Caco-2 (cell line): ENCODE data around the gene TAS1R3. TPM values are rescaled to one million over a fixed set of nuclear protein-coding genes. Genes with fewer than 3 reads are reported as not detected.

Source experiments
- BruUV-seq: library from RNA; stranded (reverse); fragments of 400-500 nt; replicated peaks from 2 replicates; lab custom pipeline; 2021; lab: Mats Ljungman, UMichigan
- CTCF ChIA-PET: fragments of 300-600 bp; sonication (Branson Sonifier 250); formaldehyde crosslinking; loops from one replicate; lab custom pipeline; 2022; ENCODE audit warnings: antibody characterized with exemption; lab: Charles Lee
- POLR2A ChIA-PET: fragments of 300-600 bp; sonication (Branson Sonifier 250); formaldehyde crosslinking; loops from one replicate; lab custom pipeline; 2022; ENCODE audit warnings: antibody characterized with exemption; lab: Charles Lee
- DNase-seq, 2 experiments: peaks; one replicate each; pipeline versions ENCODE4 v3.0.0 to v3.0.0-alpha.2; 2020 to 2022
- H3K27me3 ChIP-seq: replicated peaks from 2 replicates; pipeline ENCODE4 v1.6.0; 2011; ENCODE audit warnings: low read length; ENCODE audit not compliant: control insufficient read depth, insufficient read depth
- H3K36me3 ChIP-seq: 2 replicates; pipeline ENCODE4 v1.5.1; 2011; ENCODE audit warnings: low read length; ENCODE audit not compliant: control insufficient read depth, insufficient read depth
- H3K4me1 ChIP-seq: fragments of 250-450 bp; sonication (Bioruptor Pico); 2 replicates; pipeline ENCODE4 v1.5.1; 2020; ENCODE audit warnings: mild to moderate bottlenecking
- H3K4me3 ChIP-seq: 2 replicates; pipeline ENCODE4 v1.5.1; 2011; ENCODE audit warnings: low read depth, mild to moderate bottlenecking, control low read depth, low read length
- H3K9me3 ChIP-seq: fragments of 250-450 bp; sonication (Bioruptor Pico); 2 replicates; pipeline ENCODE4 v1.5.1; 2020; ENCODE audit warnings: mild to moderate bottlenecking, moderate library complexity
- H3K27ac Mint-ChIP-seq: one replicate; pipeline ENCODE4 v1.8.0; 2022; ENCODE audit warnings: mixed read lengths; ENCODE audit not compliant: unreplicated experiment
- H3K27me3 Mint-ChIP-seq: one replicate; pipeline ENCODE4 v1.8.0; 2022; ENCODE audit warnings: mixed read lengths; ENCODE audit not compliant: insufficient read depth, unreplicated experiment
- H3K36me3 Mint-ChIP-seq: one replicate; pipeline ENCODE4 v1.8.0; 2022; ENCODE audit warnings: mild to moderate bottlenecking, mixed read lengths; ENCODE audit not compliant: insufficient read depth, unreplicated experiment
- H3K4me1 Mint-ChIP-seq: one replicate; pipeline ENCODE4 v1.8.0; 2022; ENCODE audit warnings: low read depth, mixed read lengths; ENCODE audit not compliant: unreplicated experiment
- H3K4me3 Mint-ChIP-seq: one replicate; pipeline ENCODE4 v1.8.0; 2022; ENCODE audit warnings: mild to moderate bottlenecking, moderate library complexity, mixed read lengths; ENCODE audit not compliant: unreplicated experiment
- H3K9me3 Mint-ChIP-seq: one replicate; pipeline ENCODE4 v1.8.0; 2022; ENCODE audit warnings: mixed read lengths; ENCODE audit not compliant: unreplicated experiment
- CTCF ChIP-seq, 2 experiments: fragments of 200-600 bp in 1 of 2; IDR thresholded peaks; 1 replicate in 1 of 2; 2 replicates in 1 of 2; pipeline versions ENCODE4 v1.5.1 to v1.8.0; 2011 to 2022; ENCODE audit warnings: antibody characterized with exemption in 1 of 2, control low read depth in 1 of 2, inconsistent platforms in 1 of 2, low read depth in 1 of 2, low read length in 1 of 2, mild to moderate bottlenecking in 1 of 2, moderate library complexity in 1 of 2; ENCODE audit not compliant: insufficient read depth in 1 of 2, severe bottlenecking in 1 of 2, unreplicated experiment in 1 of 2
- intact Hi-C: fragments of 100-400 bp; cut with micrococcal nuclease; formaldehyde crosslinking; loops from one replicate; pipeline ENCODE4 v1.10.0; 2022; ENCODE audit not compliant: unreplicated experiment
- total RNA-seq: library from RNA; stranded (reverse); gene quantifications from 2 replicates; pipeline ENCODE4 v1.2.3, GENCODE V29; 2022

Gene TAS1R3
- total RNA-seq, 1 experiment from 2014 or later = 0.29 TPM

GRCh38 chr1:1371364-1371745, 40.3 kb downstream of the TAS1R3 start:
- POLR2A ChIA-PET = no interaction called here
- H3K27me3 ChIP-seq = no peaks in the 10 kb centered on the region
- BruUV-seq = no TSS peak
- Mint-ChIP-seq H3K27me3 (no peaks in the 10 kb centered on the region), H3K4me1 (no peaks in the 10 kb centered on the region), H3K27ac (no peak overlapping the region), H3K9me3 (no peaks in the 10 kb centered on the region), H3K36me3 (peaks cover 16% of the 10 kb centered on the region), H3K4me3 (no peak overlapping the region)
- peaks cover 6% of the 10 kb centered on the region for H3K4me1 ChIP-seq
- TF ChIP-seq CTCF (IDR thresholded peaks at IDR 0.05; ENCODE audit: insufficient read depth in 1 of 2, low read depth in 1 of 2, low read length in 1 of 2, severe bottlenecking in 1 of 2, unreplicated experiment in 1 of 2) = no peak
- CTCF ChIA-PET = no interaction called here
- no peak overlapping the region for H3K4me3 ChIP-seq
- no peaks in the 10 kb centered on the region for H3K36me3 ChIP-seq
- no peaks in the 10 kb centered on the region for H3K9me3 ChIP-seq
- no peak for DNase-seq
- intact Hi-C loops = no loop called here

GRCh38 chr1:1371746-1372711, 40.9 kb downstream of the TAS1R3 start:
- Mint-ChIP-seq H3K27ac (no peak overlapping the region), H3K9me3 (no peaks in the 10 kb centered on the region), H3K4me1 (no peaks in the 10 kb centered on the region), H3K36me3 (peaks cover 16% of the 10 kb centered on the region), H3K4me3 (no peak overlapping the region), H3K27me3 (no peaks in the 10 kb centered on the region)
- intact Hi-C loops = no loop called here
- POLR2A ChIA-PET = no interaction called here
- DNase-seq = peak in 1 of 2 experiments; percentile 78
- no peaks in the 10 kb centered on the region for H3K9me3 ChIP-seq
- H3K4me3 ChIP-seq = no peak overlapping the region
- no TSS peak for BruUV-seq
- CTCF ChIA-PET = no interaction called here
- no peaks in the 10 kb centered on the region for H3K36me3 ChIP-seq
- TF ChIP-seq CTCF (IDR thresholded peaks at IDR 0.05; ENCODE audit: insufficient read depth in 1 of 2, low read depth in 1 of 2, low read length in 1 of 2, severe bottlenecking in 1 of 2, unreplicated experiment in 1 of 2) = peak; percentile 81 to 86
- H3K27me3 ChIP-seq = no peaks in the 10 kb centered on the region
- peaks cover 6% of the 10 kb centered on the region for H3K4me1 ChIP-seq

GRCh38 chr1:1373051-1373814, 42.2 kb downstream of the TAS1R3 start:
- Mint-ChIP-seq H3K4me3 (peak overlapping the region; percentile 85), H3K36me3 (peaks cover 16% of the 10 kb centered on the region), H3K4me1 (no peaks in the 10 kb centered on the region), H3K9me3 (no peaks in the 10 kb centered on the region), H3K27me3 (no peaks in the 10 kb centered on the region), H3K27ac (no peak overlapping the region)
- Histone ChIP-seq H3K36me3 (no peaks in the 10 kb centered on the region), H3K9me3 (no peaks in the 10 kb centered on the region), H3K27me3 (no peaks in the 10 kb centered on the region), H3K4me1 (peaks cover 6% of the 10 kb centered on the region), H3K4me3 (no peak overlapping the region)
- no peak for TF ChIP-seq CTCF (IDR thresholded peaks at IDR 0.05; ENCODE audit: insufficient read depth in 1 of 2, low read depth in 1 of 2, low read length in 1 of 2, severe bottlenecking in 1 of 2, unreplicated experiment in 1 of 2)
- ChIA-PET POLR2A (interaction anchor here (1.1 kb wide), 1 partner anchor 48 kb away, joined by 3 read pairs; no protein-coding TSS in a partner anchor), CTCF (no interaction called here)
- no TSS peak for BruUV-seq
- intact Hi-C loops = no loop called here
- no peak for DNase-seq
